Measurements from ENCODE around the gene DCUN1D4.
"Not testable (repeated sequence)": the region's sequence is repeated elsewhere in the genome, so short reads cannot be mapped to it uniquely, and the experiment has no call there.

Gene DCUN1D4

GRCh38 chr4:51925307-51925706, 82.4 kb downstream of the DCUN1D4 start:
- no peak overlapping the region for H3K4me3 ChIP-seq (ENCODE audit: low read depth, low read length)
- DNase-seq (ENCODE audit: low read depth), result no peak
- TF ChIP-seq CTCF (IDR thresholded peaks at IDR 0.05; ENCODE audit: insufficient read depth, low read depth, low read length, missing control alignments), result no peak

- no peak for TF ChIP-seq CTCF (IDR thresholded peaks at IDR 0.05; ENCODE audit: insufficient read depth, low read depth, low read length, missing control alignments)
- H3K4me3 ChIP-seq (ENCODE audit: low read depth, low read length), result no peak overlapping the region
- no peak for DNase-seq (ENCODE audit: low read depth)
These were observed 87.6 kb downstream of the DCUN1D4 start for GRCh38 chr4:51930557-51930956.

GRCh38 chr4:51931461-51931860, 88.5 kb downstream of the DCUN1D4 start:
- no peak for TF ChIP-seq CTCF (IDR thresholded peaks at IDR 0.05; ENCODE audit: insufficient read depth, low read depth, low read length, missing control alignments)
- no peak overlapping the region for H3K4me3 ChIP-seq (ENCODE audit: low read depth, low read length)
- no peak for DNase-seq (ENCODE audit: low read depth)

- DNase-seq (ENCODE audit: low read depth), result no peak
- no peak overlapping the region for H3K4me3 ChIP-seq (ENCODE audit: low read depth, low read length)
- TF ChIP-seq CTCF (IDR thresholded peaks at IDR 0.05; ENCODE audit: insufficient read depth, low read depth, low read length, missing control alignments), result no peak
These were observed 89.3 kb downstream of the DCUN1D4 start for GRCh38 chr4:51932261-51932660.

GRCh38 chr4:51932684-51933083, 89.7 kb downstream of the DCUN1D4 start:
- H3K4me3 ChIP-seq (ENCODE audit: low read depth, low read length), result no peak overlapping the region
- DNase-seq (ENCODE audit: low read depth), result no peak
- TF ChIP-seq CTCF (IDR thresholded peaks at IDR 0.05; ENCODE audit: insufficient read depth, low read depth, low read length, missing control alignments), result no peak

- DNase-seq (ENCODE audit: low read depth); H3K4me3 ChIP-seq (ENCODE audit: low read depth, low read length): not testable (repeated sequence)
These were observed 97.5 kb downstream of the DCUN1D4 start for GRCh38 chr4:51940460-51940859.

GRCh38 chr4:51942108-51942832, 99.3 kb downstream of the DCUN1D4 start:
- H3K4me3 ChIP-seq (ENCODE audit: low read depth, low read length), result no peak overlapping the region
- DNase-seq (ENCODE audit: low read depth), result no peak
- no peak for TF ChIP-seq CTCF (IDR thresholded peaks at IDR 0.05; ENCODE audit: insufficient read depth, low read depth, low read length, missing control alignments)
